GM23338 (cell line): ENCODE measurements around the gene HOXB6. TPM values are rescaled to one million over a fixed set of nuclear protein-coding genes. Genes with fewer than 3 reads are reported as not detected.

Experiments used
- ATAC-seq: fragments of 200-7000 bp; cut with Tn5 transposase; 3 replicates; pipeline ENCODE4 v1.9.1; 2020
- DNase-seq: peaks from one replicate; pipeline ENCODE4 v3.0.0-alpha.2; 2015; ENCODE audit warnings: low spot score
- H2AFZ ChIP-seq: fragments of 200-600 bp; sonication (generic); 2 replicates; pipeline ENCODE4 v1.8.0; 2016; ENCODE audit warnings: antibody characterized with exemption, mild to moderate bottlenecking, moderate library complexity
- H3F3A ChIP-seq: fragments of 200-600 bp; sonication (generic); replicated peaks from 2 replicates; pipeline ENCODE4 v1.8.0; 2017; ENCODE audit warnings: antibody characterized with exemption, mixed run types, low read depth
- H3K27ac ChIP-seq: fragments of 200-600 bp; sonication (generic); 2 replicates; pipeline ENCODE4 v1.6.1; 2016; ENCODE audit warnings: low read depth
- H3K27me3 ChIP-seq: fragments of 200-600 bp; sonication (generic); 2 replicates; pipeline ENCODE4 v1.8.0; 2016; ENCODE audit warnings: mild to moderate bottlenecking, mixed run types, moderate library complexity; ENCODE audit not compliant: insufficient read depth
- H3K36me3 ChIP-seq: fragments of 200-600 bp; sonication (generic); 2 replicates; pipeline ENCODE4 v1.8.0; 2016; ENCODE audit warnings: mild to moderate bottlenecking; ENCODE audit not compliant: insufficient read depth
- H3K4me1 ChIP-seq: fragments of 200-600 bp; sonication (generic); 2 replicates; pipeline ENCODE4 v1.8.0; 2016; ENCODE audit warnings: mild to moderate bottlenecking, moderate library complexity; ENCODE audit not compliant: insufficient read depth
- H3K4me2 ChIP-seq: fragments of 200-600 bp; sonication (generic); 2 replicates; pipeline ENCODE4 v1.7.1; 2017; ENCODE audit warnings: mixed run types
- H3K4me3 ChIP-seq: fragments of 200-600 bp; sonication (generic); 2 replicates; pipeline ENCODE4 v1.6.1; 2016; ENCODE audit warnings: mixed run types
- H3K79me2 ChIP-seq: fragments of 200-600 bp; sonication (generic); replicated peaks from 2 replicates; pipeline ENCODE4 v1.8.0; 2017; ENCODE audit warnings: mild to moderate bottlenecking; ENCODE audit not compliant: insufficient read depth
- H3K9me2 ChIP-seq: fragments of 200-600 bp; sonication (generic); 2 replicates; pipeline ENCODE4 v1.8.0; 2017; ENCODE audit not compliant: insufficient read depth
- H4K20me1 ChIP-seq: fragments of 200-600 bp; sonication (generic); replicated peaks from 2 replicates; pipeline ENCODE4 v1.8.0; 2017; ENCODE audit warnings: mild to moderate bottlenecking; ENCODE audit not compliant: insufficient read depth
- H3K27ac Mint-ChIP-seq: 2 replicates; pipeline ENCODE4 v1.8.0; 2020; ENCODE audit warnings: inconsistent platforms, mild to moderate bottlenecking, moderate library complexity, mixed read lengths
- H3K27me3 Mint-ChIP-seq: 3 replicates; pipeline ENCODE4 v1.8.0; 2022; ENCODE audit warnings: low read depth, mild to moderate bottlenecking, moderate library complexity, mixed read lengths, inconsistent platforms; ENCODE audit not compliant: insufficient read depth, poor library complexity
- H3K36me3 Mint-ChIP-seq: 3 replicates; pipeline ENCODE4 v1.8.0; 2021; ENCODE audit warnings: low read depth, mild to moderate bottlenecking, inconsistent platforms, moderate library complexity, mixed read lengths
- H3K4me1 Mint-ChIP-seq: 3 replicates; pipeline ENCODE4 v1.8.0; 2020; ENCODE audit warnings: mild to moderate bottlenecking, inconsistent platforms, mixed read lengths
- H3K4me3 Mint-ChIP-seq: 3 replicates; pipeline ENCODE4 v1.8.0; 2021; ENCODE audit warnings: moderate library complexity, mild to moderate bottlenecking, inconsistent platforms, mixed read lengths
- H3K9me3 Mint-ChIP-seq: 3 replicates; pipeline ENCODE4 v1.8.0; 2020; ENCODE audit warnings: moderate library complexity, mild to moderate bottlenecking, inconsistent platforms, mixed read lengths
- EZH2 ChIP-seq: fragments of 200-600 bp; sonication (generic); IDR thresholded peaks from one replicate; pipeline ENCODE4 v1.8.0; 2017; ENCODE audit warnings: antibody characterized with exemption, mild to moderate bottlenecking, low read depth; ENCODE audit not compliant: unreplicated experiment
- EZH2phosphoT487 ChIP-seq: fragments of 200-600 bp; sonication (generic); IDR thresholded peaks from one replicate; pipeline ENCODE4 v1.8.1; 2018; ENCODE audit warnings: antibody characterized with exemption; ENCODE audit not compliant: unreplicated experiment
- NANOG ChIP-seq: IDR thresholded peaks from 2 replicates; pipeline ENCODE4 v1.6.1; 2016; ENCODE audit warnings: antibody characterized with exemption, borderline replicate concordance
- STAT1 ChIP-seq: IDR thresholded peaks from one replicate; pipeline ENCODE4 v1.6.1; 2016; ENCODE audit warnings: antibody characterized with exemption; ENCODE audit not compliant: unreplicated experiment
- ZNF462 ChIP-seq: fragments of 250-450 bp; sonication (Bioruptor Pico); IDR thresholded peaks from 2 replicates; pipeline ENCODE4 v1.5.0; 2020; ENCODE audit warnings: mild to moderate bottlenecking, moderate library complexity
- polyA plus RNA-seq: library from polyadenylated mRNA; unstranded; fragments of >200 nt; fragmentation: Nextera tagmentation; extraction: Ambion mirVana; gene quantifications from 2 replicates; pipeline ENCODE4 v1.2.1, GENCODE V29; 2016
- total RNA-seq: library from RNA; depleted of rRNA; stranded (reverse); fragments of >200 nt; shearing (Covaris generic); gene quantifications from 2 replicates; pipeline ENCODE4 v1.2.3, GENCODE V29; 2014
- TF ChIP-seq, protein P1 (sequence below): IDR thresholded peaks from one replicate; pipeline ENCODE4 v1.6.1; 2018; ENCODE audit warnings: antibody characterized with exemption; ENCODE audit not compliant: unreplicated experiment

Gene HOXB6
- total and polyA plus RNA-seq, 2 experiments from 2014 or later = not detected

DNA sequence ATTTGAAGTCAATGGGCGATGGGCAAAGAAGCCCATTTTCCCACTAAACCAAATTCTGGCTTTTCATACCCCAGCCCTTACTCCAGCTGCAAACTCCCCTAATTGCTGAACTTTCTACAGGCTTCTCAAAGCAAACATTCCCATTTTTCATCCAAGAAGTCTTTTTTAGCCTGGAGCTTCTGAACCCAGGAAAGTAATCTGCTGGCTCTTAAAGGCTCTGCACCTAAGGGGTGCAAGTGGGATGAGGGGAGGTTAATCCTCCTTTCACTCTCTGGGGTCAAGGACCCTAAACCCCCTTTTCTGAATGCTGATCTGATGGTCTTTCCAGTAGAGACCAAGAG is 3.7 kb upstream of the HOXB6 start:
- ATAC-seq = no peak
- Histone ChIP-seq H3K27ac (no peak overlapping the region), H2AFZ (no peak overlapping the region), H3K27me3 (peaks cover 100% of the 10 kb centered on the region), H3K4me2 (no peak overlapping the region), H3K9me2 (no peaks in the 10 kb centered on the region), H3F3A (peaks cover 55% of the 10 kb centered on the region), H4K20me1 (peaks cover 64% of the 10 kb centered on the region), H3K4me3 (no peak overlapping the region), H3K4me1 (peaks cover 50% of the 10 kb centered on the region), H3K79me2 (no peaks in the 10 kb centered on the region), H3K36me3 (no peaks in the 10 kb centered on the region; the same call in 1 of the 2 replicates)
- H3K27me3 Mint-ChIP-seq = peaks cover 99% of the 10 kb centered on the region
- no peaks in the 10 kb centered on the region; the same call in 2 of the 3 replicates for H3K36me3 Mint-ChIP-seq
- peaks cover 24% of the 10 kb centered on the region for H3K4me1 Mint-ChIP-seq
- TF ChIP-seq EZH2phosphoT487 = no peak
- no peak for TF ChIP-seq NANOG
- no peak for TF ChIP-seq STAT1
- TF ChIP-seq EZH2 = peak; percentile 86
- no peak for TF ChIP-seq ZNF462 (CRISPR knock-in tag)
- H3K27ac Mint-ChIP-seq = no peak overlapping the region
- peaks cover 2% of the 10 kb centered on the region; the same call in 2 of the 3 replicates for H3K9me3 Mint-ChIP-seq
- DNase-seq = no peak
- no peak overlapping the region for H3K4me3 Mint-ChIP-seq

DNA sequence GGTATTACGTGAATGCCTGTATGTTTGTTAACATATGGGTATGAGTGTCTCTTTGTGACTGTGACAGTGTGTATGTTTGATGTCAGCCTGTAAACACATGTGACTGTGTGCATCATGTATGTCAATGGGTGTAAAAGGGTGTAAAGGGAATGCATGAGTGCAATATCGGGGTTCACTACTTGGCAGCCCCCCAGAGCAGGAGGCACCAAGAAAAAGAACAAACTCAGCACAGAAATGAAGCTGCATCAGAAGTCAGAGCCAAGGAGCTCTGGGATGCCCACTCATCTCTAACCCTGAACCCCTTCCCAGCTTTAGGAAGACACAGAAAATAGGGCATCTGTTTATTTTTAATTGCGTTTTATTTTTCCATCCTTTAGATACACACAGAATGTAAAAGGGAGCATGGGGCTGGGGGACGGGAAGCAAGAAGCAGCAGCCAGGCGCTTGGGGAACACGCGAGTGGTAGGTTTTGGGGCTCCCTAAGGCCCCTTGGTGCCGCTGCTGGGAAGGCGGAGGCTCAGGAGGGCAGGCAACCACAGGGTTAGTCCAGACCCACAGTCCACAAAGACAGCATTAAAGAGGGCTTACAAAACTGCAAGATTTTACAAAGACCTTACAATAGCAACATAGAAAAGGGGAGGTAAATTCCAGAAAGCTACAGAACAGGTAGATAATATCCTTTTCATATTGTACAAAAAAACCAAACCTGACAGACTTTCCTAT is 2.3 kb upstream of the HOXB6 start:
- Mint-ChIP-seq H3K27me3 (peaks cover 100% of the 10 kb centered on the region), H3K36me3 (no peaks in the 10 kb centered on the region; the same call in 2 of the 3 replicates), H3K4me3 (no peak overlapping the region), H3K4me1 (peaks cover 18% of the 10 kb centered on the region), H3K27ac (no peak overlapping the region), H3K9me3 (peaks cover 4% of the 10 kb centered on the region; the same call in 2 of the 3 replicates)
- no peak overlapping the region for H3K27ac ChIP-seq
- H3K79me2 ChIP-seq = no peaks in the 10 kb centered on the region
- H3F3A ChIP-seq = peaks cover 56% of the 10 kb centered on the region
- H4K20me1 ChIP-seq = peaks cover 68% of the 10 kb centered on the region
- peaks cover 42% of the 10 kb centered on the region for H3K4me1 ChIP-seq
- no peak for DNase-seq
- no peak for ATAC-seq
- no peak overlapping the region for H2AFZ ChIP-seq
- H3K4me2 ChIP-seq = no peak overlapping the region
- H3K36me3 ChIP-seq = no peaks in the 10 kb centered on the region; the same call in 1 of the 2 replicates
- H3K27me3 ChIP-seq = peaks cover 100% of the 10 kb centered on the region
- peak; percentile 62 for TF ChIP-seq EZH2
- TF ChIP-seq, protein P1, sequence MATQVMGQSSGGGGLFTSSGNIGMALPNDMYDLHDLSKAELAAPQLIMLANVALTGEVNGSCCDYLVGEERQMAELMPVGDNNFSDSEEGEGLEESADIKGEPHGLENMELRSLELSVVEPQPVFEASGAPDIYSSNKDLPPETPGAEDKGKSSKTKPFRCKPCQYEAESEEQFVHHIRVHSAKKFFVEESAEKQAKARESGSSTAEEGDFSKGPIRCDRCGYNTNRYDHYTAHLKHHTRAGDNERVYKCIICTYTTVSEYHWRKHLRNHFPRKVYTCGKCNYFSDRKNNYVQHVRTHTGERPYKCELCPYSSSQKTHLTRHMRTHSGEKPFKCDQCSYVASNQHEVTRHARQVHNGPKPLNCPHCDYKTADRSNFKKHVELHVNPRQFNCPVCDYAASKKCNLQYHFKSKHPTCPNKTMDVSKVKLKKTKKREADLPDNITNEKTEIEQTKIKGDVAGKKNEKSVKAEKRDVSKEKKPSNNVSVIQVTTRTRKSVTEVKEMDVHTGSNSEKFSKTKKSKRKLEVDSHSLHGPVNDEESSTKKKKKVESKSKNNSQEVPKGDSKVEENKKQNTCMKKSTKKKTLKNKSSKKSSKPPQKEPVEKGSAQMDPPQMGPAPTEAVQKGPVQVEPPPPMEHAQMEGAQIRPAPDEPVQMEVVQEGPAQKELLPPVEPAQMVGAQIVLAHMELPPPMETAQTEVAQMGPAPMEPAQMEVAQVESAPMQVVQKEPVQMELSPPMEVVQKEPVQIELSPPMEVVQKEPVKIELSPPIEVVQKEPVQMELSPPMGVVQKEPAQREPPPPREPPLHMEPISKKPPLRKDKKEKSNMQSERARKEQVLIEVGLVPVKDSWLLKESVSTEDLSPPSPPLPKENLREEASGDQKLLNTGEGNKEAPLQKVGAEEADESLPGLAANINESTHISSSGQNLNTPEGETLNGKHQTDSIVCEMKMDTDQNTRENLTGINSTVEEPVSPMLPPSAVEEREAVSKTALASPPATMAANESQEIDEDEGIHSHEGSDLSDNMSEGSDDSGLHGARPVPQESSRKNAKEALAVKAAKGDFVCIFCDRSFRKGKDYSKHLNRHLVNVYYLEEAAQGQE = no peak
- H3K9me2 ChIP-seq = no peaks in the 10 kb centered on the region
- H3K4me3 ChIP-seq = no peak overlapping the region
